GM15510 (cell line): Measurements from ENCODE around the gene ETV5.

Experiments used
- POLR2A ChIP-seq: IDR thresholded peaks from 3 replicates; pipeline ENCODE4 v1.6.1; 2011; ENCODE audit warnings: borderline replicate concordance; ENCODE audit not compliant: insufficient read length; ENCODE audit errors: extremely low read depth

The ETV5 gene

DNA sequence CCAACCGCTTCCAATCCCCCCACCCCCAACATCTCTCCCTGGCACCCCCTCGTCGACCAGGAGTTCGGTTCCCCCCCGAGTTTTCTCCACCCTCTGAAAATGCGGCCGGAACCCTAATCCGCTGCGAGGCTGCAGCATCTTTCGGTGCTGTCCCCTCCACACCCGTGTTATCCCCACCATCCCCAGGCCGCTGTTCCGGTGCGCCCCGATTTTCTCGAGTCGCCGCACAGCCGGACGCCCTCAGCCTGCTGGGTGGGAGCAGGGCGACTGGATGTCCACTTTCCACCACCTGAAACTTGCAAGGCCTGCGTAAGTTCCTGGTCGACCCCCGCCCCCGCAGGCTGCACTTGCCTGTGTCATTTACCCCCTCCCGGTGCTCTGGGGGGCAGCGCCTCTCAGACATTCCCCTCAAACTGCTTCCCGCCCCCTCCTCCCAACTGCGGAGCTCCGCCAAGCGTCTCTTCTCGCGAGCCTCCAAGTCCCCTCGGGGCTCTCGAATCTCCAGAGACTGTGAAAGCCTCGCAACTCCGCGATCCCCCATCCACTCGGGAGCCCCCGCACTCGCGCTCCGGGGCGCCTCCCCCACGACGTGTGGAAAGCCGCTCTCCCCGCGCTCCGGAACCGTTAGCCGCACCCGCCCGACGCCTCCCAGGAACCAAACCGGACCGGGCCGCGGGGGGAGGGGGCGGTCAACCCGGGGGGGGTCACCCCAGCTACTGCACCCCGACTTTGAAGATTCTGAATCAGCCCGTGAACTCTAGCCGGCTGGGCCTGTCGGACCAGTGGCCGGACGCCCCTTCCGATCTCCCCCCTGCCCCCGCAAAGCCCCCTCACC lies 566 bp downstream of the ETV5 start:
- TF ChIP-seq POLR2A, result no peak

DNA sequence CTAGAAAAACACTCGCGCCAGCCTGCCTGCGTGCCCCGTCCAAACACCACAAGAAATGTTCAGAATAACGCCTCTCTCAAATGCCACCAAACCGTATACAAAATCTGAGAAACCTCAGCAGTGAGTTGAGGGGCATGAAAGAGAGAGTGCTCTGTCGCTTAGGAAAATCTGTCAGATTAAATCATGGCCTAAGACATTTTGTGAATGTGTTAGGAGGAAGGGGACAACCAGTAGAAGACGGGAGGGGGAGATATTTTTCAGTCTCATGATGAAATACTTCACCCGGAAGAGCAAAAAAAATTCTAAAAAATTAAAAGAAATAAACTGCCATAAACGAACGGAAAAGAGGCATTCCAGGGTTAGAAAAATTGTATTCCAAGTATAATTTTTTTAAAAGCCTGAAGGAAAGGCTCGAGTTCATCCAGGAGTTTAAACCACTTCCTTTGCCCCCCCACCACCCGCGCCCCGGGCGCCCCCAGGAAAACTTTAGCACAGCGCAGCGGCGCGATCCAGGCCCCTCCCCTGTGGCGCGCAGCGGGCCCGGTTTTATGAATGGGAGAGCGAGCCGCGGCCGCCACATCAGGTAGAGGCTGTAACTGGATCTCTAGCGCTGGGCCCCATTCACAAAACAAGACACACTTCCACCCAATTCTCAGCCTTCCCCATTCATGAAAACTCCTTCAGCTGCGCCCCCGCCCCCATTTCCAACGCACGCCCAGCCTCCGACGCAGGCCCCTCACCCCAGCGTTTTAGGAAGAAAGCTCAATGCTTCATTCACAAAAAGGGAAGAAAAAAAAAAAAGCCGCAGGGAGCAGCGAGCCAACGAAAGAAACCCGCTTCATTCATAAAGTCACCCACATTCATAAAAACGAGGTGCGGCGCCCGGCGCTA lies 1.4 kb downstream of the ETV5 start:
- no peak for TF ChIP-seq POLR2A

DNA sequence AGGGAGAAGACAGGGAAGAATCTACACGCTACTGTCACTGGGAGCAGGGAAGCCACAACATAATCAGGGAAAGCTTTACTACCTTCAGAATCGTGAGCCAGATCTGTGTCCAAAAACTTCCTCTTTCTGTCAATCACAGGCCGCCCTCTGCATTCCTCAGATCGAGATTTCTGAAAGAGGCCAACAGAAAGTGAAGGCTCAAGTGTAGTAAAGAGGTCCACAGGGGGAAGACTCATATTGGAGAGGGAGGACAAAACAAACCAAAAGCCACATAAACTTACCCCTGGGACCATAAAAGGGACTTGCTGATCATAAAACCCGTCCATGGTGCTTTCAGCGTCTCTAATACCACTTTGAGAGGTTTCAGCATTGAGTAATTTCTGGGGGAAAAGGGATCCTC lies 3.3 kb downstream of the ETV5 start:
- no peak for TF ChIP-seq POLR2A

DNA sequence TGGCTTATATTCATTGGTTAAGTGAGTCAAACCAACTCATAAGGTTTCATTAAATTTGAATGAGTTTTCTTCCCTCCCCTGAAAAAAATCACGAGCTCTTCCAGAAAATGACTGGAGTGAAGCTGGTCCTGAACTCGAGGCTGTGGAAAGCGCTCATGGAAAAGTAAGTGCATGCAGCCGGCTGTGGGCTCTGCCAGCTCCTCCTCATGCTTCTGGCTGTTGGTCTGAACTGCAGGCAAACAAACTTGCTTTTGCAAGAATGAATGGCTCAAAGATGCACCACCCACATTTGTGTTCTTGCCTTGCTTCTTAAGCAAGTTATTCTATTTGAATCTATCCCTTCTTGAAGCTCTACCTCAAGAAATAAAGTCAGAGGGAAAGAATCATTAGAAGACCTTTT lies 6.2 kb downstream of the ETV5 start:
- TF ChIP-seq POLR2A, result no peak

DNA sequence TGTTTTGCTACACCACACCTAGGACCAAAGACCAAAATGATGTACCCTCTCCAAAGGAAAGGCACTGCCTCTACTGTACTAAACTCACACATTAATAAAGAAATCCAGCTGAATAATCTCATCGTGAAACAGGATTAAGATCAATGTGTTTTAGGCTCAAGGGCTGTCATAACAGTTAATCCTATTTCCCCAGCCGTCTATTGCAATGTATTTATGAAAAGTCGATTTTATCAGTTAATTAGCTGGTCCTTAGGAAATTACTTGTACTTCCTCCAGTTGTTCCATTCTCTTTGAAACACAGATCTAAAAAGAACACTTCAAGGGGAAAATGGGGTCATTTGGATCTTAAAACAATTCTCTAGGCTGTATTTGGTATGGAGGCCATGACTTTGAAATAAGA lies 8.5 kb downstream of the ETV5 start:
- TF ChIP-seq POLR2A, result no peak

DNA sequence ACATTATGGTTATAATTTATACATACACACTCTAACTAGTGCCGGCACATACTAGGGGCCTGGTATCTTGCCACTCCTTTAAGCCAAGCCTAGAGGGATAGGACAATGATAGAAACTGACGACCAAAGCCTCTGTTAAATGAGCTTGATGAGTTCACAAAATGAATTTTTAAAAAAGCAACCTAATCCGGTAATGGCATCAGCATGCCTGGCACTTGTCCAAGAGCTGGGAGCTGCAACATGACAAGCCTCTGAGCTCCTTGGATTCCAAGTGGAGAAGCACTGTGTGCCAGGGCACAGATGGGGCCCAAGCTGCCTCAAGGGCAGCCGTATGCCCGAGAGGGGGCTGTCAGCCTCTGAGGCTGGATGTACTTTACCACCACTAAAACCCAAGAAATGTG lies 9.7 kb downstream of the ETV5 start:
- no peak for TF ChIP-seq POLR2A

DNA sequence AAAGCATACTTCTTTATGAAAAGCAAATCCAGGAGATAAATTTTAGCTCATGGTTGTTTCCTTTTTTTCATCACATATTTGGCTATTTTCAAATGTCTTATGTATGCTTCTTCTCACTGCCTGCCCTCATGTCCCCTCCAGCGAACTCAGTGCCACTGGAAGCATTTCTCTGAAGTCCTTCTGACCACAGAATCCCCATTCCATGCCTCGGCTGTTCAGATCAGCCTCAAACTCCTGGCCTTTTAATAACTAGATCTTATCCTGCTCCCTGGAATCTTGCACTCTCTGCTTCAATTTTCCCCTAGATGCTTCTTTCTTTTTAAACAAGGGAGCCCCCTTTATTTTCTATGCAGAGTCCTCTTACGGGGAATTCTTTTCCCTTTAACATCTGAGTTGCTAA lies 10.1 kb downstream of the ETV5 start:
- TF ChIP-seq POLR2A, result no peak

DNA sequence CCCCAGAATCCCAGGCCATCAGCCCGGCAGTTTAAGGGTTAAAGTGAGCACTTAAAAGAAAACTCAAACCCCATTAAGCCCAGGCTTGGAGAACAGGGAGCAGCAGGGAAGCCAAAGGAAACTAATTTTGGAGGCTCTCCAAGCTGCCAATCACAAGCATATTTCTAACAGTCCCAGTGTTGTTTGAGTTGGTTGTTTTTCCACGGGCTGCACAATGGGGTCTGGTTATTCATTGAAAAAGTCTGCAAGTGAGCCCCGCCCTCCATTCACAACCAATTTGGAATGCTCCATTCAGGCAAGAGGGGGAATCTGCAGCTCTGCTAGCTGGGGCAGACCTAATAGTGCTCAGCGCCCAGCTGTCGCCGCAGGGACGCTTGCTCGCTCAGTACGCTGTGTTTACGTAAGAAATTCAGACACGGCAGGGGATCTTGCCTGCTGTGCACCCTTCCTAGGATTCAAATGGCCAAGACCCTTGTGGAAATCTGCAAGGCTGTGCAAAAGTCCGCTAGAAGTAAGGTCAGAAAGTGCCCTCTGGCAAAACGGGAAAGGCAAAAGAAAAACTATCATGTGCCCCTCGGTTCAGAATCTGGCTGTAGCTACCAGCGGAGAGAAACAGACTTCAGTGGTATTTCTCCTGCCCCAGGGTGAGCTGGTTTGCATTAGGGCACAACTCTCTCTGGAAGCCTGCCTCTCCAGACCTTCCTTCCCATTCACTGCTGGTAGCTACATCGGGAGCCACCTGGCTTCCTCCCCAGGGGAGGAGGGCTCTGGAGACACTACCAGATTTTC lies 11.0 kb downstream of the ETV5 start:
- TF ChIP-seq POLR2A, result no peak

DNA sequence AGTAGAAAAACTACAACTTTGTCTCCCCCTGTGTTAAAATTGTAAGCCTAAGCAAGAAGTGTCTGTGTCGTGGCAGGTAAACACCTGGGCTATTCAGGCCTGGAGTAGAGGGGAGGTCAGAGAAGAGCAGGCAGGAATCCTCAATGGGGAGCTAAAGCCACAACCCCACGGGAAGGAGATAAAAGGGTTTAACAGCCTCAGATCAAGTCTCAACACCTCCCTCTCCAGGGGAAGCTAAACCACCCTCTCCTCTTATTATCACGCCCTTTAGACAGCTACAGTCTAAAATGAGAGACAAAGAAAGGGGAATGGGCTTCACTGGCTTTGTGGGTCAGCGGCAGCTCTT lies 11.6 kb downstream of the ETV5 start:
- TF ChIP-seq POLR2A, result no peak

DNA sequence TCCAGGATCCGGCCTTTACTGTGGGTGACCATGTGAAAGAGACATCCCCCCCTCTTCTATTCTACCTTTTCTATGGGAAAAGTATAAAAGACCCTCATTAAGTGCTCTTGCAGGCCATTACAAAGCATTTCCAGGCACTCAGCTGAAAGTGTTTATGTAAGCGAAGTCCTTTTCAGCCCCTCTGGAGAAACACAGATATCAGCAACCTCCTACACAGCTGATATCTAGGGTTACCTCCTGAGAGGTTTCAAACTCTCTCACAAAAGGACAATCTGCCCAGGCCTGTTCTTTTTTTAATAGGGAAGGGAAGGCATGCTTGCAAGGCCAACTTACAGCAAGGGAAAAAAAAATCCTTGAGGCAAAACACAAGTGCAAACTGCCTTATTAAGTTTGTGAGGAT lies 12.6 kb downstream of the ETV5 start:
- no peak for TF ChIP-seq POLR2A

DNA sequence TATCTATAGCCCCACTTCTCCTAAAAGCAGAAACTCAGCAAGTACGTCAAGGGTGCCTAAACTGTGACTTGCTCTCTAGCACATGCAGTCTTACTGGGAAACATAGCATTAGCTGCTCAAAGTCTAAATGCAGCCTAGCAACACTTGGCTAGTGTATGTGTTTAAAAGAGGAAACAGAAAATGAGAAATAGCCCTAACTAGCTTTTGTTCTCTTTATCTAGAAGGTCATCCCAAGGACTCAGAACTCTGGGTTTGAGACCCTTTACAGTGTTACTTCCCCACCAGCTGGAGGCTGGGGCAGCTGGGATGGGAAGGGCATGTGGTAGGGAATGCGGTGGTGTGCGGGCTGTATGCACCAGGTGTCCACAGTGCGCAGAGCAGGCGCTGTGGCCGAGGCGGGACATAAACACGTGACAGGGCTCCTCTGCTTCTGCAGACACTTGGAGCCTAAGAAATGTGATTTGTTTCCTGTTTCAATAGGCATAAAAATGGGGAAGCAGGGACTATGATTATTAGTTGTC lies 13.3 kb downstream of the ETV5 start:
- no peak for TF ChIP-seq POLR2A

DNA sequence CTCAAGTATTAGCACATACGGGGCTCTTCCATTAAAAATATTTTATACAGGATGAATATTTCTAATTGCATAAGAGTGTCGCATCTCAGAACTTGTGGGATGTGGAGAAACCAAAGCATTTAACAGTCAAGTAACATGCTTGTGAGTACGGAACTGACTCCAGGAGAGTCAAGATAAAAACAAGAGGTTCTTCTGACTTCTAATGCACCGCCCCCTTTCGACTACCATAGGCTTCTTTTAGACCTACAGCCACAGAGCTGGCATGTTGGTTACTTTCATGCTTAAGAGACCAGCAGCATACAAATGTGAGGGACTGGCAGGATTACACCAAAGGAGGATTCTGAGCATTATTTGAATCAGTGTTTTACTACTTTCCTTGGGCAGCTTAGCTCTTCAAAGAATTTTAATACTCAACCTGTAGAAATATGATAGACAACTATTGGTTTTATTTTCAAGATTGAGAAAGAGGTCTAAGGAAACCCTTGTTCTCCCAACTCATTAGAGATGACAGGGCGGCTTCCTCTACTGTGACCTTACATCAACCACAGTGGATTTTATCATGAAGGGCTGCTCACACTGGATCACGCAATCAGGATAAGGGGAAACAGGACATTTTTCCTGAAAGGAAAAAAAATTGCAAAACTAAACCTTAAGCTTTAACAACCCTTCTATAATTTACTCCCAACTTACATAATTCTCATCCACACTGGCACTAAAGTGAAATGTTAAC lies 14.0 kb downstream of the ETV5 start:
- no peak for TF ChIP-seq POLR2A

DNA sequence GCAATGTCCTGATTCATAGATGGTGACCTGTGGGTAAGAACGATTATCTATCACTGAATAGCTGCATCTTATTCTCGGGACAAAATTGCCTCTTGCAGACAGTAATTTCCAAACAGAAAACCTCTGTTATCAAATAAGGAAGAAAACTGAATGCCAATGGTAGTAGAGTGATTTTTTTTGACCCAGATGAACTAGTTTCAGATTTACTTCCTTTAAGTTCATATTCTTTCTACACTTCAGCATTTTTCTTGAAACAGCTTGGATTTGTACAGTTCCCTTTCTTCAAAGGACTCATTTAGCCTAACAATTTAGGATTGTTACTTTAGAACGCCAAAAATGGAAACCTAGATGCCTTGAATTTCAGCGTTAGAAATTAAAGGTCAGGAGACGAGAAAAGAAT lies 14.6 kb downstream of the ETV5 start:
- TF ChIP-seq POLR2A, result no peak

DNA sequence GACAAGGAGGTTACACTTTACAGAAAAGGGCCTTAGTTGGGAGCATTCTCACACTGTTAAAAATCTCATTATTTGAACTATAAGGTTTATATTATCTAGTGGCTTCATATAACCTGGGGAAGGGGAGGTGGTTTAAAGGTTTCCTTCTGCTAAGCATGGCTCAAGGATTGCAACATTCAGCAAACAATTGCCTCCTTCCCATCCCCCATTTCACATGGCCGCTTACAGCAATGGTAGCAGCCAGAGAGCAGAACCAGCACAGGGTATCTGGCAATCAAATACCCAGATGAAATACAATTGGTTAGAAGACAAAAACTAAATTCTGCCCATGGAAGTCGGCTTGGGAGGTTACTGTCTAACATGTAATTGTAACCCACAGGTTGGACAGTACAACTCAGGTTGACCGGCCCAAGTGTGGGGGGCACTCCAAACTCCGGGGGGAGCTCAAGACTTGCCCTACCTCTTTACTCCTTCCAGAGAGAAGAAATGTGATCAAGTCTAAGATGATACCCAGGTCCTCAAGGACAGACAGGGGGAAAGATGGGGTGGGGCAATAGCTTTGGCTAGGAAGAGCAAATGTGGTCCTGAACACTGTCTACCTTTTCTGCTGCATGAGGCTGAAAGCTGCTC lies 15.5 kb downstream of the ETV5 start:
- no peak for TF ChIP-seq POLR2A
